Stimulated activated CD4-positive, alpha-beta T cell treated with anti-CD3 and anti-CD28 coated beads, TNF-alpha, amount 100 ng/mL, for 48 hours (primary cell): ENCODE results near the gene APOBEC3H.

Source experiments
- DNase-seq, 3 donors: peaks; one replicate each; pipeline ENCODE4 v3.0.0-alpha.2; 2020; ENCODE audit warnings: low read depth in 3 of 3

Gene APOBEC3H

DNA sequence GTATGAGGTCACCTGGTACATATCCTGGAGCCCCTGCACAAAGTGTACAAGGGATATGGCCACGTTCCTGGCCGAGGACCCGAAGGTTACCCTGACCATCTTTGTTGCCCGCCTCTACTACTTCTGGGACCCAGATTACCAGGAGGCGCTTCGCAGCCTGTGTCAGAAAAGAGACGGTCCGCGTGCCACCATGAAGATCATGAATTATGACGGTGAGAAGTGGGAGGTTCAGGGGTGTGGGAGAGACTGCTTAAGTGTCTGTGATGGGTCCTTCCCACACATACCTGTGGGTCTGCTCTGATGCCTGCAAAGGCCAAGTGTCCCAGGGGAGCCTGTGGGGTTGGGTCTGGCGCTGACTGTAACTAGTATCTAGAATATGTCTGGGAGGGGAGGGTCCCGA is 16.0 kb upstream of the APOBEC3H start:
- DNase-seq, result no peak

DNA sequence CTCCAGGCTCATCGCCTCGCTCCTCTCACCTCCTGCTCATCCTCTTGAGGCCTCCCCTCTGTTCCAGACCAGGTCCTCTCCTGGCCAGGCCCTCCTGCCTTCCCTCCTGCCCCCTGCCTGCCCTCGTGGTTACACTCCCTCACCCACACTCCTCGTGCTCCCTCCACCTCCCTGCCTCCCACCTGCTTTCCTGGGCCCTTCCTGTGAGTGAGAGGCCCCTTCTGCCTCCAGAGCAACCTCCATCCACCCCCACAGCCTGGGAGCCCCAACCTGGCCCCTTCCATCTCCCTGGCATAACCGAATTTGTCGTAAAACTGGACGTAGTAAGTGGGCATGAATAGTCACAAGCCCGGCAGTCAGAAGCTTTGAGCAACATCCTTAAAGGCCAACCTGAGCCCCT is 15.4 kb upstream of the APOBEC3H start:
- no peak for DNase-seq

DNA sequence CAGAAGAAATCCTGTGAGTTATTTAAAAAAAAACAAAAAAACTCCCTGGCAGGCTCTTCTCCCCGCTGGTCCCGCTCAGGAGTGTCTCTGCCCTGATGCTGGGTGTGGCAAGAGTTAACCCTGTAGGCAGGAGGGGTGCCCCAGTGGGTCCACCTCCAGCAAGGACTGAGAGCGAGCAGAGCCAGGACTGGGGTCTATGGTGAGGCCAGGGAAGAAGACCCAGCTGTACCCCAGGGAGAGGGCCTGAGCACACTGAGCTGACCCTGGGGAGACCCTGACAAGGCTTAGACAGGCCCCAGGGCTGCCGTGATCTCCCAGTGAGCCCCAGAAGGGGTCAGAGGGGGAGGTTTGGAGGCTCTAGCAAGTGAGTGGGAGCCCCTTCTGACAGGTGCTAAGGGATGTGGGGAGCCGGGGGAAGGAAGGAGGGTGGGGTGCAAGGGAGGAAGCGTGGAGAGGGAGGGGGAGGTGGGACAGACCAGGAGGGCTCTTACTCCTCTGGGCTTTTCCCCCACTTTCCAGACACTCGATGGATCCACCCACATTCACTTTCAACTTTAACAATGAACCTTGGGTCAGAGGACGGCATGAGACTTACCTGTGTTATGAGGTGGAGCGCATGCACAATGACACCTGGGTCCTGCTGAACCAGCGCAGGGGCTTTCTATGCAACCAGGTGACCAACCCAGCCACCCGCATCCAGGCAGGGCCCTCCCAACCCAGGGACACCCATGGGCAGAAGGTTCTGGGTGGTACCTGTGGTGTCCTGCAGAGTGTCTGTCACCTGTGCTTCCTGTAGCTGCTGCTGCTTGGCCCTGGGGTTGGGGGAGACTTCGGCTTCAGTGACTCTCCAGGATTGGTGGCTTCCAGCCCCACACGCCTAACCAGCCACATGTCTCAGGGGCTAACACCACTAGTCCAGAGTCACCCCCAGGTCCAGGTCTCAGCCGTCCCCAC is 13.6 kb upstream of the APOBEC3H start:
- DNase-seq, result no peak

DNA sequence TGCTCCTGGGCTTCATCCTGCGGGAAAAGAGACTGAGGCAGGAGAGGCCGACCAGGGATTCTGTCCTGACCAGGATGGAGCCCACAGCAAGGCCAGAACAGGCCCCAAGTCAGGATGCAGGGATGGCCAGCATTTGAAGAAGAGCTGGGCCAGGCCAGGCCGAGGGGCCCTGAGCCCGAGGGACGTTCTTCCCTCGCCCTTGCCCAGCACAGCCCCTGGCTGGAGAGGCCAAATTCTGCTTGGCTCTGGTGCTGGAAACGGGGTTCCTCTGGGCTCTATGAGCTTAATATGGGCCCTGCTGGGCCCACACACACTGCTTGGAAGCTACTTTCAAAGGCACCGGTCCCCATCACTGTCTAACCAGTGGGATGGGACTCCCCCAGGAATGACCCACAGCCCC is 12.4 kb upstream of the APOBEC3H start:
- DNase-seq, result no peak

DNA sequence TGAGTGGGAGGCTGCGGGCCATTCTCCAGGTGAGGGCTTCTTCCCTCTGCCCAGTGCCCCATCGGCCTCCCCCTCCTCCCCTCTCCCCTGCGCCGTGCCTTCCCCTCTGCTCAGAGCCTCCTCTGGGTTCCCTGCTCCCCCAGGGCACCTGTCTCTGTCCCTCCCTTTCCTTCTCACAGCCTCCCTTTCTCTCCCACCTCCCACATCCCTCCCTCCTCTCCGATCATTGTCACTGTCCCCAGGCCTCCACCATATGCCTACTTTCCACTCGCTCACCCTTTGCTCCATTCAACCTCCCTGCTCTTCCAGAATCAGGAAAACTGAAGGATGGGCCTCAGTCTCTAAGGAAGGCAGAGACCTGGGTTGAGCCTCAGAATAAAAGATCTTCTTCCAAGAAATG is 9.9 kb upstream of the APOBEC3H start:
- DNase-seq, result no peak

DNA sequence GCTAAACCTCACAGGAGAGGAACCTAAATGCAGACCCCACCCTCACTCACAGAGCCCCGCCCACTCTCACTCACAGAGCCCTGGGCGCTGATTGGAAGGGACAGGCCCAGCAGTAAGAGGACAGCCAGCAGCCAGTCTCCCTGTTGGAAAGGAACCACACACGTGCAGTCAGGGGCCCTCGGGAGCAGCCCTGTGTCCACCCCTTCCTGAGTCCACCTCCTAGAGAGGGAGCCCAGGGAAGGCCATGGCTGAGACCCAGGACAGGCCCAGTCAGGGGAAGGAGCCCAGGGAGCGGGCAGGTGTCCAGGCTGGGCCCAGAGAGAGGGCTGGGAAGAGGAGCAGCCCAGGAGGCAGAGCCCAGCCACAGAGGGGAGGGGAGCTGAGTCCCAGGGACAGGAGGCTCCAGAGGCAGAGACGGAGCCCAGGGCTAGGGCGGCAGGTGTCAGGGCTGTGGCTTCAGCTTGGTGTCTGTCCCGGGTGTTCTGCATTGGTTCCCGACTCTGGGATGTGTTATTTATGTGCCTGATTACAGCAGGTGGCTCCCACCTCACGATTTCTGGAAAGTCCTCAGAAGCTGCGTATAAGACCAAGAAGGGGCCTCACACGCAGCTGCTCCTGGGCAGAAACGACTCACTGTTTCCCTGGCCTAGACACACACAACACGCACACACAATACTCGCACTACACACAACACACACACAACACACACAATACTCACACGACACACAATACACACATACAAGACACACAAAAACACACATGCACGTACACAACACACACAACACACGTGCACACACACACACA is 9.0 kb upstream of the APOBEC3H start:
- DNase-seq, result no peak

DNA sequence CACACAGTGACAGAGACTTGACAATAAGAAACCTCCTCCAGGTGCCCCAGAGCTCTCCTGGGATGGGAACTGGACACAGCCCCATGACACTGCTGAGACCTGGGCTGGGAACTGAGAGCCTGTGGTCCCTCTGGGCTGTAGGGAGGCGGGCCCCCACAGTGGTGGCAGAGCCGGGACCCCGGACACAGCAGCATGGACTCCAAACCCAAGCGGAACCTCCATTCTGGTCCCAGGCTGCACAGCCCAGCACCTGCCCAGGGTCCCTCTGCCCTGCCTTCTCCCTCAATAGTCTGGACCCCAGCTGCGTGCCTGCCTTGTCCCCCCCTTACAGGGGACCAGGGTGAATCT is 8.4 kb upstream of the APOBEC3H start:
- DNase-seq, result no peak

DNA sequence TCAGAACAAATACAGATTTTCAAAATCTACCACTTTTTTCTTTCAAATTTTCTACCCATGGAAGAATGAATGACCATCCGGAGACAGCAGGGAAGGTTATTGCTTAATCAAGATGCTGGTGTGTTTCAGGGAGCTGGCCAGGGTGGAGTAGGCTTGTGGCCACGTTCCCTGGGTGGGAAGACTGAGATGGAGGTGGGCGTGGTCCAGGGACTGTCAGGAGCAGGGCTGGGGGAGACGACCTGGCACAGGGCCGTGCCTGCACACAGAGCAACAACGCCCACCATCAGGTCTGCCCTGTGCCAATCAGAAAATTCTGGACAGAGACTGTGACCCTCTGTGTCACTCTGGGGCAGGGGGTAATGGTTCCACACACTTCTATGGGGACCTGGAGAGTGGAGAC is 7.1 kb upstream of the APOBEC3H start:
- DNase-seq, result no peak

DNA sequence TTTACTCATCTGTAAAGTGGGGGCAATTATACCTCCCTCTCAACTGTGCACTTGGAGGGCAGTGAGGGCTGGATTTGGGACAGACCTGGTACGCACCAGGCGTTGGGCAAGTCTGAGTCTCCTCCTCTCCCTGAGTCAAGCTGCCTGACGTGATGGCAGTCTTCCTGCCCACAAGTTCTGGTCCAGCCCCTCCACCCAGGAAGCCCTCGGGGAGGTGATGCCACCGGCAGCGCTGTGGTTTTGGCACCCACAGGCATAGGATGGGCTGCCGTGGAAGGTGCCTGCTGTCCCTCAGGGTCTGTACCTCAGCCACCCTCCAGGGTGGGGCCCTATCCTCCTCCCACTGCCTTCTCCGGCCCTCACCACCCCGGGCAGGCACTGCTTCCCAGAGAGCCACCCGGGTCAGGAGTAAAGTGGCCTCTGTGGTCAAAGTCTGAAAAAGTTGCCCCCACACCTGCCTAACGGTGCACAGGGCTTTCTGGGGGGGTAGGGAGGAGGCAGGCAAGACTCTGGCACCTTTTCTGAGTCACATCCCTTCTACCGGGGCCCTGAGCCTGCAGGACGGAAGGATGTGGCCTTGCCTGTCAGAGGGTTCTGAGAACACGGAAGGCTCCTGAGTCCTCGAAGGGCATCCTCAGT is 6.5 kb upstream of the APOBEC3H start:
- DNase-seq, result peak in 2 of 3 donors; percentile 68 to 80

DNA sequence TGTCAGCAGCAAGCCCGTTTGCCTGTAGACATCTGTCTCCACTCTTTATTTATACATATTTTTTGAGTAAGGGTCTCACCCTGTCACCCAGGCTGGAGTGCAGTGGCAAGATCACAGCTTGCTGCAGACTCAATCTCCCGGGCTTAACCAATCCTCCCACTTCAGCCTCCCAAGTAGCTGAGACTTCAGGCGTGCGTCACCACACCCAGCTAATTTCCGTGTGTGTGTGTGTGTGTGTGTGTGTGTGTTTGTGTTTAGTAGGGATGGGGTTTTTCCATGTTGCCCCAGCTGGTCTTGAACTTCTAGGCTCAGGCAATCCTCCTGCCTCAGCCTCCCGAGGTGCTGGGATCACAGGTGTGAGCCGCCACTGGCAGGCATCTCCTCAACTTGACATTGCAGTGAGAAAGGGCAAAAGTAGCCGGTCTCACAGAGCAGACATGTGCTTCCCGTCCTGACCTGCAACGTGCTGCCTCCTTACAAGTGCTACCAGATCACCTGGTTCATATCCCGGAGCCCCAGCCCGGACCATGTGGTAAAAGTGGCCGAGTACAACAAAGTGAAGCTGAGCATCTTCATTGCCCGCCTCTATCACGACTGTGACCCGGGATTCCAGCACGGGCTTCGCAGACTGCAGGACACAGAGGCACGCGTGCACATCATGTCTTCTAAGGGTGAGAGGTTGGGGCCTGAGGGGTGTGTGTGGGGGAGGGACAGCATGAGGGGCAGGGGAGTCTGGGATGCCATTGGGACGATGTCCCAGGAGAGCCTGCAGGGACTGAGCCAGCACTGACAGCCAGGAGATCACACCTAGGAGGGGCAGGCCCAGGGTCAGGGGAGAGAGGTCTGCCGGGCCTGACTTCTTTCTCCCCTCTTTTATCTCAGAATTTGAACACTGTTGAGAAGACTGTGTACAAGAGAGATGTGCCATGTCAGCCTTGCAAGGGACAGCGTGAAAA is 5.6 kb upstream of the APOBEC3H start:
- DNase-seq, result no peak

DNA sequence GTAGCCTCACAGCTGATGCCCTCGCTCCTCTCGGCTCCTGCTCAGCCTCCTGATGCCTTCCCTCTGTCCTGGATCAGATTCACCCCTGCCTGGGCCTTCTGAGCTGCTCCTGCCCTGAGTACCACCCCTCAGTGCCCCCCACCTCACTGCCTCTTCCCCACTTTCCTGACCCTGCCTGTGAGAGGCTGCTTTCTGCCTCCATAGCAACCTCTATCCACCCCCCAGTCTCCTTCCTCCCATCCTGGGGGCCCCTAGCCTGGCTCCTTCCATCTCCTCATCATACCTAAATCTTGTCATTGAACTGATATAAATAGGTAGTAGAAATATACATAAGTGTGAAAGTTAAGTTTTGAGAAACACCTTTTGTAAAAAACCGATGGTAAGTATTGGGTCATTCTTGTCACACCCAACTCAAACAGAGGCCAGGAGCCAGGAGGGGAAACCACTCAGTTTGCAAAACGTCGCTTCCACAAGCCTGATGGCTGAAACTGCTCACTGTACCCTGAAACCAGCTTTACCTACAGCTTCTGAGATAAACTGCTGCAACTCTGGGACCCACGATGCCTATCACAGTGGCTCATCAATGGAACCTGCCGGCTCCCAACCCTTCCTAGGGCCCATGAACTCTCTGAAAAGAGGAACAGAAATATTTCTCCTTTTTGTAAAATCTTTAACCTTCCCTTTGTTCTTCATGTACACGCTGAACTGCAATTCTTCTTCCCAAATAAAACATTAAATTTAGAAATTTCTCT is 4.8 kb upstream of the APOBEC3H start:
- no peak for DNase-seq

DNA sequence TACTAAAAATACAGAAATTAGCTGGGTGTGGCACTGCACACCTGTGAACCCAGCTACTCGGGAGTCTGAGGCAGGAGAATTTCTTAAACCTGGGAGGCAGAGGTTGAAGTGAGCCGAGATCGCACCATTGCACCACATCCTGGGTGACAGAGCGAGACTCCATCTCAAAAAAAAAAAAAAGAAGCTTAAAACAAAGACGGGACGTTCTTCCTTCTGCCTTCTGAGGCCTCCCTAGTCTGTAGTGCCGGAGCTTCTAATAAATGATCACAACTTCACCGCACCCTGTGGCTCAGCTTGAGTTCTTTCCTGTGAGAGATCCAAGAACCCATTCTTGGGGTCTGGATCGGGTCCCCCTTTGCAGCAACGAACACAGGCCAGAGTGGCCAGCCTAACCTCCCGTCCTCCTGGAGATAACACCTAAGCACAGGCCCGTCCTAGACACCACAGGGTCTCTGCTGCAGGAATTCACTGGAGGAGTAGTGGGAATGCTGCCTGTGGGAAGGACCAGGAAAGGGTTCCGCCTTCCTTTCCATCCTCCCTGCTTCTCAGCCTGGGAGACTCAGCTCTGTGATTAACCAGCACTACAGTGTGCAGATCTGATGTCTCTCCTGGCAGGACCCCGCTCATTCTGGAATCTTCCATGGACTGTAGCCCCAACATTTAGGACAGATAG is 2.2 kb upstream of the APOBEC3H start:
- no peak for DNase-seq

DNA sequence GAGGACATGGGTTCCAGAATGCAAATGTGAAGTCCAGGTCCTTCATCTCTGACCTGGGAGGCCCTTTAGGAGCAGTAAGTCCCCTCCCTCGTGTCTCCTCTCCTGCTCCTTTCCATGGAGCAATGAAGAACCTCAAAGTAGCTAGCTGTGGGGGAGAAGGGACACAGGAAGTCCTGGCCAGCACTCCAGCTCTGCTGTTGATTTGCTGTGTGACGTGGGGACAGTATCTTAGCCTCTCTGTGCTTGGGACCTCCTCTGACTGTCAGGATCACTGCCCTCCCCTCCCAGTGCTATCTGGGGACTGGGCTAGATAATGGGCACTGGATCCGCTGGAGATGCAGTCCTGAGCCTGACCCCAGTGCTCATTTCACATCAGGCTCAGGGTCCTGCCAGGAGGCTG is 1.1 kb upstream of the APOBEC3H start:
- DNase-seq, result no peak

DNA sequence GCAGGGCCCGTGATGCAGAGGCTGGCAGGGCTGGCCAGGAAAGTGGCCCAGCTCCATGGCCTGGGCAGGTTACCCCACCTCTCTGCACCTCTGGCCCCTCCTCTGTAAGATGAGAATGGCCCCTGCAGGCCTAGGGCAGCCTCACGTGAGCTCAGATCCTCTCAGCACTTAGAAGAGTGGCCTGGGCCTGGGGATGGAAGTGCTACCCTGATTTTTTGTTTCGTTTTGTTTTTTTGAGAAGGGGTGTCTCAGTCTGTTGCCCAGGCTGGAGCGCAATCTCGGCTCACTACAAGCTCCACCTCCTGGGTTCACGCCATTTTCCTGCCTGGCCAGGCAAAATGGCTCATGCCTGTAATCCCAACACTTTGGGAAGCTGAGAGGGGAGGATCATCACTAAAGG is 982 bp downstream of the APOBEC3H start:
- DNase-seq, result no peak

DNA sequence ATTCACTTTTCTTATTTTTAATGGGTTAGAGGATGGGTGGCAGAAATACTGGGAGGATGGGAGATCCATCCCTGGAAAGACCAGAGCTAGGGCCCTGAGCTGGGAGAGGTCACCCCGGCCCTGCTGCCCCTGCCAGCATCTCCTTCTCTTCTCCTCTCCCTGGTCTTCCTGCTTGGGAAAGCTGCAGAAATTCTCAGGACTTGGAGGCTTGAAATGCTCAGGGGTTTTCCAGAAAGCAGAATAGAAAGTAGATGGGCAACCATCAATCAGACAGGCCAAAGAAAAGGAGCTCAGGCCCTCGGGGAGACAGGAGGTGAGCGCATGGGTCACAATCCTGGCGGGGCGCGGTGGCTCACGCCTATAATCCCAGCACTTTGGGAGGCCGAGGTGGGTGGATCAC is 1.5 kb downstream of the APOBEC3H start:
- DNase-seq, result no peak

DNA sequence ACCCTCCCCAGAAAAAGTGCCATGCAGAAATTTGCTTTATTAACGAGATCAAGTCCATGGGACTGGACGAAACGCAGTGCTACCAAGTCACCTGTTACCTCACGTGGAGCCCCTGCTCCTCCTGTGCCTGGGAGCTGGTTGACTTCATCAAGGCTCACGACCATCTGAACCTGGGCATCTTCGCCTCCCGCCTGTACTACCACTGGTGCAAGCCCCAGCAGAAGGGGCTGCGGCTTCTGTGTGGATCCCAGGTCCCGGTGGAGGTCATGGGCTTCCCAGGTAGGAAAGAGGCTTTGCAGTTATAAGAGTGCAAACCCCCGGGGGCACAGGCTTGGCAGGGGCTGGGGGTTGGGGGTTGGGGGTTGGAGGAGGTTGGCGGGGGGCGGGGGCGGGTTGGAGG is 4.2 kb downstream of the APOBEC3H start:
- no peak for DNase-seq

DNA sequence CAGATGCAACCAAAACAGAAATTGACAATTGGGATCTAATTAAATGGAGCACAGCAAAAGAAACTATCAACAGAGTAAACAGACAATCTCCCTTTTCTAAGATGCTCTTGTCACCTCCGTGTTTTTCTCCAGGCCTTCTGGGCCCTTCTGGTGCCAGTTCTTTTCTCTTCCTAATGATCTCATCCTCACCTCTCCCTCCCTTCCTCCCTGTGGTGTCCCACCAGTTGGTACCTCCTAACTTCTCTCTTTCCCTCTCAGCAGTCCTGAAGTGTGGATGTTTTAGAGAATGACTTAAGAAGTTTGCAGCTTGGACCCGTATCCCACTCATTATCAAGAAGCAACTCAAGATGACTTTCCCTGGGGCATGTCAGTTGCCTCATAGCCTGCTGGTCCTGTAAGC is 6.4 kb downstream of the APOBEC3H start:
- DNase-seq, result no peak

DNA sequence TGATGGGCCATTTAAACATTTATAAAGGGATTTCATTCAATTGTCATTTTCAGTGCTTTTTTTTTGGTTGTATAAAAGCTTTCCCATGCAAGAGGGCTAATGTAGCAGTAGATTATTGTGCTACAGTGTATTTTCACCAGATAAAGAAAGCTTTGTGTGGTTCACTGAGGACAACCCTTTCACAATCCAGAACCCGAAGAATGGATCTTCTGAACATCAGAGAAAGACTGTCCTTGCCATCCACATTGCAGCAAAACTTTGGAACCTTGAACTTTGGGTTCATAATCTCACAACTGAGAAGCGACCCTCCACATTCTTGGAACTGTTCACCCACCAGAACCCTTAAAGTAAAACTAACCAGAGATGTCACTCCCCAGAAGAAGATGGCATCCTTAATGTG is 9.3 kb downstream of the APOBEC3H start:
- no peak for DNase-seq

DNA sequence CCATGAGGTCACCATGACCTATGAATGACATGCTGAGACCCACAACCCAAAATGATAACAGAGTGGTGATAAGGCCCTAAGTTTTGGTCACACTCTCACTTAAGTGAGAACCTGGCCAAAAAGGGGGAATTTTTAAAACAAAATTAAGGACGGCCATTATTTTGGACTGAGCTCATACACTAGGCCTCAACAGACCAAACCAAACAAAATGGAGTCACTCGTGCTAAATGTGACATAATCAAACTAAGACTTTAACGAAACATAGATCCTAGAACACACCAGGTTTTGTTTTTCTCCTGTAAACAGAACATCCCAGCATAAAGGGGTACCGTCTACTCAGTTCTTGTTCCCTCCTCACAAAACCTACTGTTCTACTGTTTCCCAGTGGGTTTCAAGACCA is 11.4 kb downstream of the APOBEC3H start:
- DNase-seq, result no peak

DNA sequence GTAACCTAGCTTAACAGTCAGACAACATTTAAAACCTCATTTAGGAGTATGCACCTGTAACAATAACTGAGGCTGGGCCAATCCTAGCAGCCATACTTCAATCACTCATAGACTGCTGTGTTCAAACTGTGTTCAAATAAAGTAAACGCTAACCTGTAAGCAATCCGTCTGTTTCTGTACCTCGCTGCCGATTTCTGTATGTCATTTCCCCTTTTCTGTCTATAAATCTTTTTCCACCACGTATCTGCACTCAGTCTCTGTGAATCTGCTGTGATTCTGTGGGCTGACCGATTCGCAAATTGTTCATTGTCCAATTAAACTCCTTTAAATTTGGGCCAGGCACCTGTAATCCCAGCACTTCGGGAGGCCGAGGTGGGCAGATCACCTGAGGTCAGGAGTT is 12.3 kb downstream of the APOBEC3H start:
- no peak for DNase-seq
